Measurements from ENCODE around the gene WHRN. TPM values are rescaled to one million over a fixed set of nuclear protein-coding genes. Genes with fewer than 3 reads are reported as not detected.
A peak's percentile ranks its signal among the peaks of the same experiment; 100 is the strongest.

WHRN gene
- total RNA-seq, 1 experiment from 2014 or later = 9.4 TPM

DNA sequence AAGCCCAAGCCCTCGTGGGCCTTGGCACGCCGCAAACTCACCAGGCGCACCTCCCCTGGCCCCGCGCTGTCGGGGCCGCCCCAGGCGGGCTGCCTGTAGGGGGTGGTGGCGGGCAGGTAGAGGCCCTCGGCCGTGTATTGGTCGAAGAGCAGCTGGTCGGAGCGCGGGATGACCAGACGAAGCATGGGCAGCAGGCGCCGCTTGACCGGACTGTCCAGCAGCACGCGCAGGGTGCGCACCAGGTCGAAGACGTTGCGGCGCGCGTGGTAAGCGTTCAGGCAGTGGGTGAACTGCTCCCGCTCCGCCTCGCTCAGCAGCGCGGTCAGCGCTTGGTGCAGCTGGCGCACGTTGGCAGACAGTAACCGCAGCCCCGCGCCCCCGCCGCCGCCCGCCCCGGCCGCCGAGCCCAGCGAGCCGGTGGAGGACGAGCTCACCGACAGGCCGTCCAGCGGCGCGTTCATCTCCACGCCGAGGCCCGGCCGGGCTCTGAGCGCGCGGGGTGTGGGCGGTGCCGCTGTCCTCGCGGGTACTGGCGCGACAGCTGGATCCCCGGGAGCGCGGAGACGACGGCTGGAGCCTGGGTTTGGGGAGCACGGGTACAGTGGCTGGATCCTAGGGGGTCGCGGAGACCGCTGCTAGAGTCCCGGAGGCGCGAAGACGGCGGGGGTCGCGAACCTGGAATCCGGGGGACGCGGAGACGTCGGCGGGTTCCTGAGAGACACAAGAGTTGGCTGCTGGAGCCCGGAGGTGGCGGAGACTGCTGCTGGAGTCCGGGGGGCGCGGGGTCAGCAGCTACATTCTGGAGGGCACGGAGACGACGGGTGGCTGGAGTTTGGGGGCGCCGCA is 709 bp downstream of the WHRN start:
- intact Hi-C loops (cut with micrococcal nuclease) = loop anchor here (5.0 kb wide), 1 partner anchor 83 kb away; the partner anchor contains the start of gene ATP6V1G1
- no peaks in the 10 kb centered on the region for H3K9me3 Mint-ChIP-seq (ENCODE audit: unreplicated experiment)
- peaks cover 21% of the 10 kb centered on the region for H3K27me3 Mint-ChIP-seq (ENCODE audit: insufficient read depth, unreplicated experiment)
- POLR2A ChIA-PET = interaction anchor here (0.7 to 9.8 kb wide), 9 partner anchors 18 to 433 kb away, joined by 3 to 110 read pairs (median 4); partner anchors contain the start of gene ATP6V1G1
- TF ChIP-seq, protein P1, sequence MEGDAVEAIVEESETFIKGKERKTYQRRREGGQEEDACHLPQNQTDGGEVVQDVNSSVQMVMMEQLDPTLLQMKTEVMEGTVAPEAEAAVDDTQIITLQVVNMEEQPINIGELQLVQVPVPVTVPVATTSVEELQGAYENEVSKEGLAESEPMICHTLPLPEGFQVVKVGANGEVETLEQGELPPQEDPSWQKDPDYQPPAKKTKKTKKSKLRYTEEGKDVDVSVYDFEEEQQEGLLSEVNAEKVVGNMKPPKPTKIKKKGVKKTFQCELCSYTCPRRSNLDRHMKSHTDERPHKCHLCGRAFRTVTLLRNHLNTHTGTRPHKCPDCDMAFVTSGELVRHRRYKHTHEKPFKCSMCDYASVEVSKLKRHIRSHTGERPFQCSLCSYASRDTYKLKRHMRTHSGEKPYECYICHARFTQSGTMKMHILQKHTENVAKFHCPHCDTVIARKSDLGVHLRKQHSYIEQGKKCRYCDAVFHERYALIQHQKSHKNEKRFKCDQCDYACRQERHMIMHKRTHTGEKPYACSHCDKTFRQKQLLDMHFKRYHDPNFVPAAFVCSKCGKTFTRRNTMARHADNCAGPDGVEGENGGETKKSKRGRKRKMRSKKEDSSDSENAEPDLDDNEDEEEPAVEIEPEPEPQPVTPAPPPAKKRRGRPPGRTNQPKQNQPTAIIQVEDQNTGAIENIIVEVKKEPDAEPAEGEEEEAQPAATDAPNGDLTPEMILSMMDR (IDR thresholded peaks at IDR 0.05; ENCODE audit: unreplicated experiment) = no peak
- CTCF ChIA-PET = interaction anchor here (0.7 to 4.0 kb wide), 10 partner anchors 17 to 180 kb away, joined by 3 to 19 read pairs (median 5); no protein-coding TSS in a partner anchor
- no peak for DNase-seq (ENCODE audit: unreplicated experiment)
- peak overlapping the region; percentile 85 for H3K4me3 Mint-ChIP-seq (ENCODE audit: unreplicated experiment)
- BruUV-seq (replicated peaks) = no TSS peak
- H3K27ac Mint-ChIP-seq (ENCODE audit: low read depth, unreplicated experiment) = peak overlapping the region; percentile 94
- no peaks in the 10 kb centered on the region for H3K36me3 Mint-ChIP-seq (ENCODE audit: insufficient read depth, unreplicated experiment)
- H3K4me1 Mint-ChIP-seq (ENCODE audit: insufficient read depth, unreplicated experiment) = peaks cover 27% of the 10 kb centered on the region

DNA sequence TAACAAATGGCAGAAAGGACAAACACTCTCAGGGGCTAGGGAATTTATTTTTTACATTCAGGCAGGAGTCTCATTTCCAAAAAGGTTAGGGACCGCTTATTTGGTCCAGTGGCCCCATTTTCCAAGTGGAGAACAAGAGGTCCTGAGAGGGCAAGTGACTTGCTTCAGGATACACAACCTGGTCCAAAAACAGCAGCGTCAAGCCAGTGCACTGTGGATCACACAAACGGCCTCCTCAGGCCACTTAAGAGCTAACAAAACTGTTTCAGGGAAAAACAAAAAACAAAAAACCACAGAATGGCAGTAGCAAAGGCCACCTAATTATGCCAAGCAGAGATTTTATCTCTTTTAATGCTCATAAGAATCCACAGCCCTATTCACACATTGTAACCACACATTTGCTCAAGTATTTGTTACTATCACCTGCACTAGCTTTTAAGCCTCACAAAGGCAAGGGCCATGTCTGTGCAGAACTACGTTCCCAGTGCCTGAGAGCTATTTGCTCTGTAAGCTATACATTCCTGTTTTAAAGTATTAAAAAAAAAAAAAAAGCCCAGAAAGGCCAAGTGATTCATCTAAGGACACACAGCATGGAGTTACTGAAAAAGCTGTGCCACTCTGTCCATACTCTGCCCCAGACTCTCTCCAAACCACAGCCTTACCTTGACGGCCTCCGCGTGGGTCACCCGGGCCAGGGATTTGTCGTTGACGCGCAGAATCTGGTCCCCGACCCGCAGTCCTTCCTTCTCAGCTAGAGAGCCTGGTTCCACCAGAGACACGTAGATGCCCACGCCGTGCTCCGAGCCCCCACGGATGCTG is 1.5 kb downstream of the WHRN start:
- ChIA-PET CTCF (interaction anchor here (0.7 to 4.0 kb wide), 9 partner anchors 17 to 181 kb away, joined by 3 to 19 read pairs (median 5); no protein-coding TSS in a partner anchor), POLR2A (interaction anchor here (0.8 to 9.8 kb wide), 7 partner anchors 17 to 89 kb away, joined by 3 to 110 read pairs (median 3); partner anchors contain the start of gene ATP6V1G1)
- H3K27me3 Mint-ChIP-seq (ENCODE audit: insufficient read depth, unreplicated experiment) = peaks cover 12% of the 10 kb centered on the region
- no peaks in the 10 kb centered on the region for H3K9me3 Mint-ChIP-seq (ENCODE audit: unreplicated experiment)
- no peak for DNase-seq (ENCODE audit: unreplicated experiment)
- TSS peak; percentile 26 for BruUV-seq (replicated peaks)
- TF ChIP-seq, protein P1 (IDR thresholded peaks at IDR 0.05; ENCODE audit: unreplicated experiment) = no peak
- H3K27ac Mint-ChIP-seq (ENCODE audit: low read depth, unreplicated experiment) = no peak overlapping the region
- no peaks in the 10 kb centered on the region for H3K36me3 Mint-ChIP-seq (ENCODE audit: insufficient read depth, unreplicated experiment)
- intact Hi-C loops (cut with micrococcal nuclease) = no loop called here
- H3K4me3 Mint-ChIP-seq (ENCODE audit: unreplicated experiment) = peak overlapping the region; percentile 85
- peaks cover 27% of the 10 kb centered on the region for H3K4me1 Mint-ChIP-seq (ENCODE audit: insufficient read depth, unreplicated experiment)

DNA sequence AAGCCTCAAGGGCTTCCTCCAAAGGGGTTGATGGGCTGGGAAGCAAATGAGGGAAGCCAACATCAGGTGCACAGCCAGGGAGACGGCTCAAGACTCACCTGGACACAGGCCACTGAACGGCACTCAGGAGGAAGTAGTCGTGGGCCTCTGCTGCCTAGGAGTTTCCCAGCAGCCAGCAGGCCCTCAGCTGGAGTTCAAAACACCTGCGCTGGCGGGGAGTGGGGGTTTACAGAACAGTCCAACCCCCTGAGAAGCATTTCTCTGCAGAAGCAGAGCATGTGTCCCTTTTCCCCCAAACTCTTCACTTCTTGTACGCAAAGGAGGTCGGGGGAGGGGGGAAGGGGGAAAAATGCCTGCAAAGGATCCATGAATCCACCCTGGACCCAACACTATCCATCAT is 2.3 kb downstream of the WHRN start:
- Mint-ChIP-seq H3K4me1 (ENCODE audit: insufficient read depth, unreplicated experiment) (peaks cover 27% of the 10 kb centered on the region), H3K9me3 (ENCODE audit: unreplicated experiment) (no peaks in the 10 kb centered on the region), H3K27ac (ENCODE audit: low read depth, unreplicated experiment) (peak overlapping the region; percentile 92), H3K27me3 (ENCODE audit: insufficient read depth, unreplicated experiment) (peaks cover 5% of the 10 kb centered on the region), H3K4me3 (ENCODE audit: unreplicated experiment) (peak overlapping the region; percentile 85), H3K36me3 (ENCODE audit: insufficient read depth, unreplicated experiment) (no peaks in the 10 kb centered on the region)
- intact Hi-C loops (cut with micrococcal nuclease) = no loop called here
- TF ChIP-seq, protein P1 (IDR thresholded peaks at IDR 0.05; ENCODE audit: unreplicated experiment) = no peak
- no TSS peak for BruUV-seq (replicated peaks)
- CTCF ChIA-PET = interaction anchor here (1.2 to 4.0 kb wide), 8 partner anchors 16 to 151 kb away, joined by 3 to 19 read pairs (median 8); no protein-coding TSS in a partner anchor
- POLR2A ChIA-PET = interaction anchor here (1.0 to 9.8 kb wide), 5 partner anchors 17 to 230 kb away, joined by 3 to 110 read pairs (median 6); partner anchors contain the start of gene ATP6V1G1
- DNase-seq (ENCODE audit: unreplicated experiment) = no peak

Measured in MCF 10A (cell line).